ENCODE results near the gene SMLR1. TPM values are rescaled to one million over a fixed set of nuclear protein-coding genes. Genes with fewer than 3 reads are reported as not detected.

The SMLR1 gene
- total and polyA plus RNA-seq, 9 of the 15 experiments (the other 6 are each of a cell fraction or from before 2014, with no cell fraction given), result not detected

- TF ChIP-seq HEY1 (CRISPR knock-in tag; IDR thresholded peaks at IDR 0.05; ENCODE audit: borderline replicate concordance) (no peak), MCM3 (IDR thresholded peaks at IDR 0.05) (no peak), DPF2 (IDR thresholded peaks at IDR 0.05) (no peak), KDM1A (IDR thresholded peaks at IDR 0.05) (no peak), ZNF140 (CRISPR knock-in tag; IDR thresholded peaks at IDR 0.05) (no peak), AFF4 (CRISPR knock-in tag; IDR thresholded peaks at IDR 0.05) (no peak), NBN (IDR thresholded peaks at IDR 0.05; ENCODE audit: low read depth) (no peak), ZNF444 (CRISPR knock-in tag; IDR thresholded peaks at IDR 0.05) (no peak)
These were observed 11.1 kb downstream of the SMLR1 start (continued) for GRCh38 chr6:130838250-130838860.

GRCh38 chr6:130838951-130839350 is 11.7 kb downstream of the SMLR1 start:
- DNase-seq (ENCODE audit: extremely low read depth in 1 of 4, low spot score in 3 of 4) (no peak), FAIRE-seq (no peak), ATAC-seq (no peak)
- Histone ChIP-seq H3K36me3 (ENCODE audit: control insufficient read depth, insufficient read depth, low read length) (no peaks in the 10 kb centered on the region), H3K4me2 (ENCODE audit: insufficient read depth, low read length) (no peak overlapping the region), H2AFZ (ENCODE audit: low read depth, low read length) (no peak overlapping the region), H3K4me1 (replicated peaks in 1 of 2; ENCODE audit: control insufficient read depth in 2 of 2, insufficient read depth in 2 of 2, low read length in 2 of 2) (no peaks in the 10 kb centered on the region), H3K27me3 (ENCODE audit: control insufficient read depth in 2 of 2, insufficient read depth in 2 of 2, low read length in 2 of 2) (no peaks in the 10 kb centered on the region), H4K20me1 (replicated peaks; ENCODE audit: control insufficient read depth, insufficient read depth, low read length) (no peaks in the 10 kb centered on the region), H3K79me2 (ENCODE audit: control insufficient read depth, insufficient read depth, low read length) (no peaks in the 10 kb centered on the region), H3K9ac (ENCODE audit: insufficient read depth in 1 of 2, low read depth in 2 of 2, low read length in 2 of 2) (no peak overlapping the region), H3K9me3 (replicated peaks; ENCODE audit: control insufficient read depth, insufficient read depth, low read depth, low read length) (no peaks in the 10 kb centered on the region), H3K9me1 (ENCODE audit: control insufficient read depth, insufficient read depth, low read length) (no peaks in the 10 kb centered on the region), H3K4me3 (no peak overlapping the region), H3K27ac (ENCODE audit: extremely low read depth, low read depth, low read length) (no peak overlapping the region)
- ChIA-PET CTCF (ENCODE audit: low intra/inter-chr PET ratio) (no interaction called here), POLR2A (no interaction called here)
- in situ Hi-C loops (cut with MboI), result no loop called here
- intact Hi-C loops (cut with micrococcal nuclease), result no loop called here
- BruUV-seq (replicated peaks), result no TSS peak
- 30% methylated on average over 5 of the region's 5 CpGs for WGBS (ENCODE audit: insufficient coverage, low coverage, missing lambda C conversion rate)
- TF ChIP-seq NONO (IDR thresholded peaks at IDR 0.05; ENCODE audit: low read depth in 2 of 2, low read length in 1 of 2), result no peak
- TF ChIP-seq MAFG (tag; conservative IDR thresholded peaks at IDR 0.05), result no peak
- no peak for TF ChIP-seq HNRNPLL (IDR thresholded peaks at IDR 0.05; ENCODE audit: low read depth, low read length, poor library complexity, severe bottlenecking)
- no peak for TF ChIP-seq ATF6 (CRISPR knock-in tag; IDR thresholded peaks at IDR 0.05)
- no peak for TF ChIP-seq GMEB1 (CRISPR knock-in tag; IDR thresholded peaks at IDR 0.05)
- TF ChIP-seq JUNB (CRISPR knock-in tag; conservative IDR thresholded peaks at IDR 0.05), result no peak
- no peak for TF ChIP-seq ZNF224 (CRISPR knock-in tag; IDR thresholded peaks at IDR 0.05)

Measured in K562 (cell line).